Endothelial cell (in vitro differentiated cells): ENCODE data around the gene ENAH. TPM values are rescaled to one million over a fixed set of nuclear protein-coding genes. Genes with fewer than 3 reads are reported as not detected.

ENCODE experiments used
- DNase-seq: peaks from one replicate; pipeline ENCODE4 v3.0.0; 2021; ENCODE audit warnings: low spot score
- H3K27ac Mint-ChIP-seq: one replicate; pipeline ENCODE4 v1.8.0; 2021; ENCODE audit warnings: mixed read lengths, inconsistent platforms; ENCODE audit not compliant: unreplicated experiment
- H3K27me3 Mint-ChIP-seq: one replicate; pipeline ENCODE4 v1.8.0; 2021; ENCODE audit warnings: mild to moderate bottlenecking, moderate library complexity, mixed read lengths, inconsistent platforms; ENCODE audit not compliant: unreplicated experiment
- H3K36me3 Mint-ChIP-seq: one replicate; pipeline ENCODE4 v1.8.0; 2021; ENCODE audit warnings: mild to moderate bottlenecking, low read depth, mixed read lengths, inconsistent platforms; ENCODE audit not compliant: unreplicated experiment
- H3K4me1 Mint-ChIP-seq: one replicate; pipeline ENCODE4 v1.8.0; 2021; ENCODE audit warnings: mild to moderate bottlenecking, mixed read lengths, inconsistent platforms; ENCODE audit not compliant: unreplicated experiment
- H3K4me3 Mint-ChIP-seq: one replicate; pipeline ENCODE4 v1.8.0; 2021; ENCODE audit warnings: mild to moderate bottlenecking, mixed read lengths, inconsistent platforms; ENCODE audit not compliant: unreplicated experiment
- H3K9me3 Mint-ChIP-seq: one replicate; pipeline ENCODE4 v1.8.0; 2021; ENCODE audit warnings: mixed read lengths, inconsistent platforms; ENCODE audit not compliant: unreplicated experiment
- total RNA-seq: library from RNA; stranded (reverse); fragmentation: NEBNext Ultra II Directional; extraction: Animal tissue kit (Norgen Biotek cat#: 25700); gene quantifications from one replicate; pipeline ENCODE4 v1.2.1, GENCODE V29; 2021; ENCODE audit not compliant: unreplicated experiment
- TF ChIP-seq, protein P1 (sequence below): fragments of 200-600 bp; sonication (generic); IDR thresholded peaks from one replicate; pipeline ENCODE4 v1.5.0; 2021; ENCODE audit warnings: antibody characterized with exemption; ENCODE audit not compliant: unreplicated experiment

ENAH gene
- total RNA-seq, 1 donor from 2014 or later, result 82.9 TPM

DNA sequence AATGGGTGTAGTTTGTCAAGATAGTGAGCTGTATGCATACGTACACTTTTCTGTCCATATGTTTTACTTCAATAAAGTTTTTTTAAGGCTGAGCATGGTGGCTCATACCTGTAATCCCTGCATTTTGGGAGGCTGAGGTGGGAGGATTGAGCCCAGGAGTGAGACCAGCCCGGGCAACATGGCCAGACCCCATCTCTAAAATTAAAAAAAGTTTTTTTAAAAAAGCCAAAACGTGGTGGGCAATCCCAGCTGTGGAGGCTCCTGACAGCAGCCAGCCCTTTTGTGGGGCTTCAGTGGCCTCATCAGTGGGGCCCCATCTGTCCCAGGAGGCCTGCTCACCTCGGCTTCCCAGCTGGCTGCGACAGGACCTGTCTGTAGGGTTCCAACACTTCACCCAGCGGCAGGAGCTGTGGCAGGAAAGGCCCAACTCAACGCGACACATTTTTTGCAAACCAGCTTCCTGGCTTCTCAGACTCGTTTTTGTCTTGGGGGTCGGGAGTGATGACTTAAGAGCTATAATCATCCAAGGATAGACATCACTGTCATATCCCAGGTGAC lies 168.2 kb downstream of the ENAH start:
- TF ChIP-seq, protein P1, sequence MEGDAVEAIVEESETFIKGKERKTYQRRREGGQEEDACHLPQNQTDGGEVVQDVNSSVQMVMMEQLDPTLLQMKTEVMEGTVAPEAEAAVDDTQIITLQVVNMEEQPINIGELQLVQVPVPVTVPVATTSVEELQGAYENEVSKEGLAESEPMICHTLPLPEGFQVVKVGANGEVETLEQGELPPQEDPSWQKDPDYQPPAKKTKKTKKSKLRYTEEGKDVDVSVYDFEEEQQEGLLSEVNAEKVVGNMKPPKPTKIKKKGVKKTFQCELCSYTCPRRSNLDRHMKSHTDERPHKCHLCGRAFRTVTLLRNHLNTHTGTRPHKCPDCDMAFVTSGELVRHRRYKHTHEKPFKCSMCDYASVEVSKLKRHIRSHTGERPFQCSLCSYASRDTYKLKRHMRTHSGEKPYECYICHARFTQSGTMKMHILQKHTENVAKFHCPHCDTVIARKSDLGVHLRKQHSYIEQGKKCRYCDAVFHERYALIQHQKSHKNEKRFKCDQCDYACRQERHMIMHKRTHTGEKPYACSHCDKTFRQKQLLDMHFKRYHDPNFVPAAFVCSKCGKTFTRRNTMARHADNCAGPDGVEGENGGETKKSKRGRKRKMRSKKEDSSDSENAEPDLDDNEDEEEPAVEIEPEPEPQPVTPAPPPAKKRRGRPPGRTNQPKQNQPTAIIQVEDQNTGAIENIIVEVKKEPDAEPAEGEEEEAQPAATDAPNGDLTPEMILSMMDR, result no peak
- no peak for DNase-seq
- Mint-ChIP-seq H3K4me1 (no peaks in the 10 kb centered on the region), H3K4me3 (no peak overlapping the region), H3K36me3 (no peaks in the 10 kb centered on the region), H3K27ac (no peak overlapping the region), H3K27me3 (peaks cover 12% of the 10 kb centered on the region), H3K9me3 (no peaks in the 10 kb centered on the region)

DNA sequence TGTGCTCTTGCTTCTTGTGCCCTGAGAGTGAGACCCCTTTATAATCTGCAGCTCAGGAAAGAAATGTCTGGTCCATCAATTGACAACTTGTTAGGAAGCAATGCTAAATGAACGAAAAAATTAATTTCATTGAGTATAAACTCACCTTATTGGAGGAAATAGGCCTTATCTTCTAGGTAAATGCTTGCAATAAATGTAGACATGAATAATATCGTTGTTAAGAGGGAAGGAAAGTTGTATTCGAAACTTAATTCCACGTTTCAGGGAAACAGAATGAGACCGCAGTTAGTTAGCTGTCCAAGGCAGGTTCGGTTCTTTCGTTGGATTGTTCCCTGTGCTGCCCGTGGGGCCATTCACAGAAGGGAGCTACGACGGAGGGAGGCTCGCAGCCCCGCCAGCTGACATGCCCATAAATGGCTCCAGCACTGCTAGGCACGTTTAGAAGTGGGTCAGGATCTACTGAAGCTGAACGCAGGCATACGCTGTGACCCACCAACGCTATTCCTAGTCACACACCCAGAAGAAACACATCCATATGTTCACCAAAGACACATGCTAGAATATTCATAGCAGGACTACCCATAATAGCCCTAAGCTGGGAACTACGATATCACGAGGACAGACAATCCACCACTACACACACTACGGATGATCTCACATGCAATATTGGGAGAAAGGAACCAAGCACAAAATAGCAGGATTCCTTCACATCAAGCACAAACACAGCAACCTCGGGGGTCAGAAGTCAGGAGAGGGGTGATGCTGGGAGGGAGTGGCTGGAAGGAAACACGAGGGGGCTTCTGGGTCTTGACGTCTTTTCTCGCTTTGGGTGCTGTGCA lies 168.9 kb downstream of the ENAH start:
- no peak overlapping the region for H3K27ac Mint-ChIP-seq
- H3K27me3 Mint-ChIP-seq, result peaks cover 11% of the 10 kb centered on the region

DNA sequence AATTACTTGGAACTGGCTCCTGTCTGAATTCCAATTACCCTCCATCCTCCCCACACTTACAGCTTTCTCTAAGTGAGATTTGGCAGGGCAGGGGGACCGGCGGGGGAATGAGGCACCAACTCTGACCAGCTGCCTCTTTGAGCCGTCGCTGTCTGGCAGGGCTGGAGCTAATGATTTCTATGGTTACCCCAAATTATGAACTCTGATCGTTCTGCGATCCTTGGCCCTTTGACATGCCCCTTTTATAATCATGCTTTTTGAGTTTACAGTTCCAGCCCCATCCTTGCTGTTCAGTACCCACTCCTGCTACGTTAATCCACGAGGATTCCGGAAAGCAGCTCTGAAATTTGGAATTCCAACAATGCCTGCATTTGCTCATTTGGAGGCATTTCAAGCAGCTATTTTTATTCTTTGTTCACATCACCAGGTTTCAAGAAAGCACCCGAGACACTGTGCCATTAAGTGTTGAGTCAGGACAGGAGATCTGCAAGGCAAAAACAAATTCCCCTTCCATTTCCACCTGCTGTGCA lies 170.4 kb downstream of the ENAH start:
- H3K36me3 Mint-ChIP-seq, result no peaks in the 10 kb centered on the region

More for the DNA sequence above, 168.9 kb downstream of the ENAH start:
- TF ChIP-seq, protein P1, result no peak
- H3K36me3 Mint-ChIP-seq, result no peaks in the 10 kb centered on the region
- H3K4me1 Mint-ChIP-seq, result no peaks in the 10 kb centered on the region
- H3K4me3 Mint-ChIP-seq, result no peak overlapping the region
- DNase-seq, result no peak
- H3K9me3 Mint-ChIP-seq, result no peaks in the 10 kb centered on the region

DNA sequence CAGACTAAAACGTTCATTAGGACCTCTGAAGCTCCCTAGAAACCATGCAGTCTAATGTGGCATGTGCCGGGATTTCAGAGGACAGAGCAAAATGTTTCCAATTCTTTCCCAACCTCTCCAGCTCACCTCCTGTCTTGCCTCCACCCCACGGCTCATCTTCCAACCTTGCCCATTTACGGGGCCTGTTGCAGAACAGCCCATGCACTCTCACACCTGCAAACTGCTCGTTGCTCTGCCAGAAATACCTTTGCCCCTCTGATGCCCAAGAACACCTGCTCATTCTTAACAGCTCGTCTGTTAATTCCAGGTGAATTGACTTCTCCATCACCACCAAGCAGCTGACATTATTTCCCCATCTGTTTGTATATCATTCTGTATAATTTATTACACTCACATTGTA lies 171.2 kb downstream of the ENAH start:
- Mint-ChIP-seq H3K4me1 (no peaks in the 10 kb centered on the region), H3K27ac (no peak overlapping the region), H3K36me3 (no peaks in the 10 kb centered on the region), H3K9me3 (no peaks in the 10 kb centered on the region), H3K27me3 (peaks cover 15% of the 10 kb centered on the region), H3K4me3 (no peak overlapping the region)
- TF ChIP-seq, protein P1, result no peak
- no peak for DNase-seq

More for the DNA sequence above, 170.4 kb downstream of the ENAH start:
- Mint-ChIP-seq H3K27ac (no peak overlapping the region), H3K27me3 (peaks cover 15% of the 10 kb centered on the region), H3K9me3 (no peaks in the 10 kb centered on the region), H3K4me3 (no peak overlapping the region), H3K4me1 (no peaks in the 10 kb centered on the region)
- no peak for DNase-seq
- TF ChIP-seq, protein P1, result no peak
